NB4 (cell line): ENCODE results near the gene EPHA6.
A peak's percentile ranks its signal among the peaks of the same experiment; 100 is the strongest.

Source experiments
- DNase-seq: peaks from one replicate; pipeline ENCODE4 v3.0.0; 2010; ENCODE audit warnings: low read depth
- H3K4me3 ChIP-seq: one replicate; pipeline ENCODE4 v1.5.1; 2011; ENCODE audit warnings: mild to moderate bottlenecking, low read depth, low read length, moderate library complexity
- MYC ChIP-seq: IDR thresholded peaks from 2 replicates; pipeline ENCODE4 v1.6.1; 2011; ENCODE audit warnings: low read depth, low read length
- POLR2A ChIP-seq: IDR thresholded peaks from 2 replicates; pipeline ENCODE4 v1.6.1; 2011; ENCODE audit warnings: mild to moderate bottlenecking; ENCODE audit not compliant: insufficient read length; ENCODE audit errors: extremely low read depth
- TF ChIP-seq, protein P1 (sequence below): IDR thresholded peaks from one replicate; pipeline ENCODE4 v1.5.1; 2012; ENCODE audit warnings: low read depth, low read length
- TF ChIP-seq, protein P2 (sequence below): IDR thresholded peaks from 2 replicates; pipeline ENCODE4 v1.6.1; 2011; ENCODE audit warnings: low read depth, low read length

The EPHA6 gene

DNA sequence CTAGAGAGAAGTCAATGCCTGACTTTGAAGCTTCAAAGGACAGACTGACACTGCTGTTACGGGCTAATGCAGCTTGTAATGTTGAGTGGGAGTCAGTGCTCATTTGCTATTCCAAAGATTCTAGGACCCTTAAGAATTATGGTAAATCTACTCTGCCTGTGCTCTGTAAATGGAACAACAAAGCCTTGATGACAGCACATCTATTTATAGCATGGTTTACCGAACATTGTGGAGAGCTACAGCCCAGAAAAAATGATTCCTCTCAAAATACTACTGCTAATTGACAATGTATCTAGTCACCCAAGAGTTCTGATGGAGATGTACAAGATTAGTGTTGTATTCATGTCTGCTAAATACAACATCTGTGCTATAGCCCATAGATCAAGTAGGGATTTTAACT, 262.3 kb downstream of the EPHA6 start:
- H3K4me3 ChIP-seq = no peak overlapping the region
- TF ChIP-seq, protein P1, sequence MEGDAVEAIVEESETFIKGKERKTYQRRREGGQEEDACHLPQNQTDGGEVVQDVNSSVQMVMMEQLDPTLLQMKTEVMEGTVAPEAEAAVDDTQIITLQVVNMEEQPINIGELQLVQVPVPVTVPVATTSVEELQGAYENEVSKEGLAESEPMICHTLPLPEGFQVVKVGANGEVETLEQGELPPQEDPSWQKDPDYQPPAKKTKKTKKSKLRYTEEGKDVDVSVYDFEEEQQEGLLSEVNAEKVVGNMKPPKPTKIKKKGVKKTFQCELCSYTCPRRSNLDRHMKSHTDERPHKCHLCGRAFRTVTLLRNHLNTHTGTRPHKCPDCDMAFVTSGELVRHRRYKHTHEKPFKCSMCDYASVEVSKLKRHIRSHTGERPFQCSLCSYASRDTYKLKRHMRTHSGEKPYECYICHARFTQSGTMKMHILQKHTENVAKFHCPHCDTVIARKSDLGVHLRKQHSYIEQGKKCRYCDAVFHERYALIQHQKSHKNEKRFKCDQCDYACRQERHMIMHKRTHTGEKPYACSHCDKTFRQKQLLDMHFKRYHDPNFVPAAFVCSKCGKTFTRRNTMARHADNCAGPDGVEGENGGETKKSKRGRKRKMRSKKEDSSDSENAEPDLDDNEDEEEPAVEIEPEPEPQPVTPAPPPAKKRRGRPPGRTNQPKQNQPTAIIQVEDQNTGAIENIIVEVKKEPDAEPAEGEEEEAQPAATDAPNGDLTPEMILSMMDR = no peak
- TF ChIP-seq, protein P2, sequence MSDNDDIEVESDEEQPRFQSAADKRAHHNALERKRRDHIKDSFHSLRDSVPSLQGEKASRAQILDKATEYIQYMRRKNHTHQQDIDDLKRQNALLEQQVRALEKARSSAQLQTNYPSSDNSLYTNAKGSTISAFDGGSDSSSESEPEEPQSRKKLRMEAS = no peak
- TF ChIP-seq POLR2A (no peak), MYC (no peak)
- no peak for DNase-seq

DNA sequence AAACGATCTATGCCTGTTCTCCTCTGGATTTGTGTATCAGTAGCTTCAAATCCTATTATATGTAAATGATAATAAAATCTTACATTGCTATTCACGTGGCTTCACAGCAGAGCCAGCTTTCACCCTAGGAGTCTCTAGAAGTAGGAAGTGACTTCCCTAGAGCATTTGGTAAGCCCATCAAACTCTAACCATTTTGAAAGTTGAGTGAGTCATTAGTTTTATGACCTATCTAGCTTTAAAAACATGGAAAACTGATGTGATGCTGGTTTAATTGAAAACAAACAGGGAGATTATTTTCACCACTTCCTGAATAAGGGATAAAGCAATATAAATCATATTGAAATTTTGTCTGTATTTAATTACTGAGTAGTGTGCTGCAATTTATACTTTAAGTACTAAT, 275.2 kb downstream of the EPHA6 start:
- peak; percentile 9 for DNase-seq
- H3K4me3 ChIP-seq = no peak overlapping the region
- TF ChIP-seq, protein P1 = no peak
- no peak for TF ChIP-seq POLR2A
- TF ChIP-seq, protein P2 = no peak

DNA sequence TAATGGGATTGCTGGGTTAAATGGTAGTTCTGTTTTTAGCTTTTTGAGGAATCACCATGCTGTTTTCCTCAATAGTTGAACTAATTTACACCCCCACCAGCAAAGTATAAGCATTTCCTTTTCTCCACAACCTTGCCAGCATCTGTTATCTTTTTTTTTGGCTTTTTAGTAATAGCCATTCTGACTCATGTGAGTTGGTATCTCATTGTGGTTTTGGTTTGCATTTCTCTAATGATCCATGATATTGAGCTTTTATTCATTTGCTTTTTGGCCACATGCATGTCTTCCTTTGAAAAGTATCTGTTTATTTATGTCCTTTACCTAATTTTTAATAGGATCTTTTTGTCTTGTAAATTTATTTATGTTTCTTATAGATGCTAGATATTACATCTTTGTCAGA, 288.2 kb downstream of the EPHA6 start:
- DNase-seq = no peak
- H3K4me3 ChIP-seq = no peak overlapping the region
- no peak for TF ChIP-seq MYC
- TF ChIP-seq POLR2A = no peak
- TF ChIP-seq, protein P1 = no peak
- TF ChIP-seq, protein P2 = no peak

DNA sequence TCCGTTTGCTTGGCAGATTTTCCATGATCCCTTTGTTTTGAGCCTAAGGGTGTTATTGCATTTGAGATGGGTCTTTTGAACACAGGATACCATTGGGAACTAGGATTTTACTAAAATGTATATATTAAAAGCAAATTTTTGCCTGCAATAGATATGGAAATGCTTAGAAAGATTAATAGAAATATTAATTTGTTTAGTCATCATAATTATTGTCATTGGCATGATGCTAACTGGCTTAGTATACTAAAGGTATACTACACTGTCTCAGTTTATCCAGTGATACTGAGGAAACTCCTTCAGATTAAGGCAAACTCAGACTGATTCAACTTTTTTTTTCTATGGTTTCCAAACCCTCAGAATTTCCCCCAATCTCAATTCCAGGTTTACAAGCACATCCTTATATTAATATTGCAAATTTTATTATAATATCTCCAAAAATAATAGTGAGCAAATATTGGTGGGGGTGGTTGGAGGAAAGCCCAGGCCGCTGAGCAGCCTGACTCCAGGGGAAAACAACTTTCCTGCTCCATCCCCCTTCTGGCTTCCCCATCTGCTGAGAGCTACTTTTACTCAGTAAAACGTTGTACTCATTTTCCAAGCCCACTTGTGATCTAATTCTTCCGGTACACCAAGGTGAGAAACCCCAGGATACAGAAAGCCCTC, 291.7 kb downstream of the EPHA6 start:
- H3K4me3 ChIP-seq = no peak overlapping the region
- no peak for DNase-seq
- TF ChIP-seq POLR2A = no peak
- TF ChIP-seq, protein P2 = no peak
- TF ChIP-seq MYC = no peak
- TF ChIP-seq, protein P1 = no peak

DNA sequence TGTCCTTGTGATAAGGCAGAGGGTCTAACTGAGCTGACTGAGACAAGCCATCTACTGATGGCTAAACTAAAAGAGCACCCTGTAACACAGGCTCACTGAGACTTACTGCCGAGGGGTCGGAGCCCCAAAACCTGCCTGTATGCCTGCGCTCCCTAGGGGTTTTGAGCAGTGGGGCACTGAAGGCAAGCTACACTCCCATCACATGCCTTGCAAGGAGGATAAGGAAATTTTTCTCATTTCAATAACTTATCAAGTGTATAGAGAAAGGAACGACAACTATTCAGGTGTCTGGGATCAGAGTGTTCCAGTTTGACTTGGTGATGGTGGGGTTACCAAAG, 292.2 kb downstream of the EPHA6 start:
- no peak overlapping the region for H3K4me3 ChIP-seq
- no peak for TF ChIP-seq POLR2A
- TF ChIP-seq, protein P2 = no peak
- TF ChIP-seq MYC = no peak
- TF ChIP-seq, protein P1 = no peak
- DNase-seq = no peak
